K562 (cell line): ENCODE data around the gene SPRTN. TPM values are rescaled to one million over a fixed set of nuclear protein-coding genes. Genes with fewer than 3 reads are reported as not detected.

Source experiments
- ATF1 ChIP-seq, 2 experiments: fragments of 450-650 bp in 1 of 2; IDR thresholded peaks; 2 replicates each; pipeline ENCODE4 v1.6.1; 2016; ENCODE audit warnings: missing compliant biosample characterization in 1 of 2, missing genetic modification characterization in 1 of 2
- ATF6 ChIP-seq: sonication (generic); formaldehyde crosslinking; IDR thresholded peaks from 2 replicates; pipeline ENCODE4 v1.4.0; 2020; ENCODE audit warnings: mild to moderate bottlenecking, missing genetic modification reagents
- CHD1 ChIP-seq: fragments of 200-600 bp; sonication (generic); IDR thresholded peaks from one replicate; pipeline ENCODE4 v1.6.1; 2012; ENCODE audit warnings: mild to moderate bottlenecking, moderate library complexity, low read length, inconsistent platforms
- E2F5 ChIP-seq: sonication (generic); formaldehyde crosslinking; IDR thresholded peaks from 2 replicates; pipeline ENCODE4 v1.8.0; 2022; ENCODE audit warnings: mild to moderate bottlenecking, missing genetic modification reagents
- HDAC1 ChIP-seq, 2 experiments: fragments of 450-650 bp; IDR thresholded peaks; 2 replicates each; pipeline ENCODE4 v1.6.1; 2016 to 2017; ENCODE audit warnings: inconsistent platforms in 1 of 2, mild to moderate bottlenecking in 1 of 2, moderate library complexity in 1 of 2
- L3MBTL2 ChIP-seq: fragments of 450-650 bp; IDR thresholded peaks from 2 replicates; pipeline ENCODE4 v1.6.1; 2016; ENCODE audit warnings: mild to moderate bottlenecking, moderate library complexity
- MAZ ChIP-seq, 2 experiments: fragments of 450-650 bp in 1 of 2; sonication (generic) in 1 of 2; formaldehyde crosslinking; IDR thresholded peaks in 1 of 2; conservative IDR thresholded peaks in 1 of 2; 2 replicates each; pipeline versions ENCODE4 v1.4.0 to v1.5.0; 2020; ENCODE audit warnings: mild to moderate bottlenecking in 1 of 2, missing genetic modification reagents in 1 of 2
- MYC ChIP-seq, 2 experiments: fragments of 250-450 bp in 1 of 2; sonication (Bioruptor Pico) in 1 of 2; IDR thresholded peaks; 2 replicates each; pipeline versions ENCODE4 v1.5.1 to v1.6.1; 2012 to 2021; ENCODE audit warnings: low read depth in 2 of 2, borderline replicate concordance in 1 of 2, improper control_type of control experiment in 1 of 2, low read length in 1 of 2, mild to moderate bottlenecking in 1 of 2, moderate library complexity in 1 of 2
- OTX1 ChIP-seq: fragments of 450-650 bp; formaldehyde crosslinking; IDR thresholded peaks from 2 replicates; pipeline ENCODE4 v1.4.0; 2022; ENCODE audit warnings: mild to moderate bottlenecking
- PHF20 ChIP-seq: fragments of 450-650 bp; IDR thresholded peaks from 2 replicates; pipeline ENCODE4 v1.6.1; 2018; ENCODE audit not compliant: partially characterized antibody
- RAD21 ChIP-seq, 2 experiments: fragments of 250-450 bp in 1 of 2; fragments of 450-650 bp in 1 of 2; sonication (Bioruptor Pico) in 1 of 2; formaldehyde crosslinking in 1 of 2; IDR thresholded peaks in 1 of 2; conservative IDR thresholded peaks in 1 of 2; 2 replicates each; pipeline versions ENCODE4 v1.4.0 to v1.8.0; 2020 to 2022; ENCODE audit warnings: mild to moderate bottlenecking in 2 of 2, moderate library complexity in 1 of 2
- RBFOX2 ChIP-seq: fragments of 200-400 bp; formaldehyde crosslinking; IDR thresholded peaks from 2 replicates; pipeline ENCODE4 v1.6.1; 2017; ENCODE audit warnings: low read depth, mild to moderate bottlenecking, low read length, moderate library complexity
- TCF3 ChIP-seq: sonication (generic); formaldehyde crosslinking; IDR thresholded peaks from 2 replicates; pipeline ENCODE4 v1.4.0; 2020; ENCODE audit warnings: mild to moderate bottlenecking, missing genetic modification reagents
- TFAP4 ChIP-seq: sonication (generic); formaldehyde crosslinking; IDR thresholded peaks from 2 replicates; pipeline ENCODE4 v1.8.0; 2022; ENCODE audit warnings: missing genetic modification reagents, mild to moderate bottlenecking, moderate library complexity, borderline replicate concordance
- YY1 ChIP-seq, 3 experiments: IDR thresholded peaks; 2 replicates each; pipeline ENCODE4 v1.6.1; 2011; ENCODE audit warnings: low read length in 2 of 3, mild to moderate bottlenecking in 2 of 3, moderate library complexity in 2 of 3, borderline replicate concordance in 1 of 3, control low read depth in 1 of 3, low read depth in 1 of 3; ENCODE audit not compliant: insufficient read depth in 3 of 3, insufficient replicate concordance in 2 of 3, control insufficient read depth in 1 of 3, insufficient read length in 1 of 3; ENCODE audit errors: extremely low read depth in 1 of 3
- ZKSCAN3 ChIP-seq: fragments of 250-450 bp; sonication (Bioruptor Pico); IDR thresholded peaks from 2 replicates; pipeline ENCODE4 v1.4.0; 2020
- ZNF408 ChIP-seq: fragments of 250-450 bp; sonication (Bioruptor Pico); IDR thresholded peaks from 2 replicates; pipeline ENCODE4 v1.4.0; 2020; ENCODE audit warnings: low read depth, mild to moderate bottlenecking, moderate library complexity
- ZNF431 ChIP-seq: sonication (generic); formaldehyde crosslinking; IDR thresholded peaks from 2 replicates; pipeline ENCODE4 v1.8.0; 2022; ENCODE audit warnings: mild to moderate bottlenecking, missing genetic modification reagents
- ZNF76 ChIP-seq: fragments of 250-450 bp; sonication (Bioruptor Pico); IDR thresholded peaks from 2 replicates; pipeline ENCODE4 v1.4.0; 2020; ENCODE audit warnings: mild to moderate bottlenecking, moderate library complexity, borderline replicate concordance
- polyA plus RNA-seq, 8 experiments: library from polyadenylated mRNA; depleted of rRNA in 4 of 8; stranded (reverse) in 5 of 8; unstranded in 3 of 8; fragments of >200 nt; fragmentation: Nextera tagmentation in 2 of 8; fragmentation: Illumina TruSeq in 1 of 8; extraction: Ambion mirVana in 2 of 8; extraction: Trizol in 1 of 8; gene quantifications; 2 replicates each; pipeline versions ENCODE4 v1.2.1 to v1.2.3, GENCODE V29; 2011 to 2014; ENCODE audit warnings: inconsistent platforms in 1 of 8, missing spikeins in 1 of 8
- total RNA-seq, 7 experiments: library from RNA; depleted of rRNA in 6 of 7; stranded (reverse); fragments of >200 nt in 6 of 7; fragmentation: Illumina TruSeq in 2 of 7; extraction: Trizol in 2 of 7; gene quantifications; 2 replicates each; pipeline versions ENCODE4 v1.2.1 to v1.2.3, GENCODE V29; 2011 to 2021; ENCODE audit warnings: low replicate concordance in 1 of 7

Gene SPRTN
- total and polyA plus RNA-seq, 9 of the 15 experiments (the other 6 are each of a cell fraction or from before 2014, with no cell fraction given) = 8.1 to 32.5 (median 21.2) TPM

GRCh38 chr1:231338270-231339128 is at the start of gene SPRTN (continued):
- peak; percentile 29; the same call in 1 of the 2 replicates for TF ChIP-seq ZNF76 (CRISPR knock-in tag)
- TF ChIP-seq MAZ (CRISPR knock-in tag; conservative IDR thresholded peaks at IDR 0.05 in 1 of 2, IDR thresholded peaks at IDR 0.05 in 1 of 2) = 0 out of 4 replicates have a peak, but pooled peaks of 1 of the 2 experiments have one; percentile 5
- 0 out of 2 replicates have a peak, but pooled peaks have one; percentile 25 for TF ChIP-seq E2F5 (CRISPR knock-in tag)
- peak in 1 of 2 experiments; percentile 83; a peak in 2 of 4 replicates for TF ChIP-seq HDAC1 (IDR thresholded peaks at IDR 0.05)
- TF ChIP-seq YY1 (IDR thresholded peaks at IDR 0.05; ENCODE audit: borderline replicate concordance in 1 of 3, control insufficient read depth in 1 of 3, extremely low read depth in 1 of 3, insufficient read depth in 3 of 3, insufficient read length in 1 of 3, insufficient replicate concordance in 2 of 3, low read depth in 1 of 3, low read length in 2 of 3) = peak in 1 of 3 experiments; percentile 14
- no peak for TF ChIP-seq ZKSCAN3 (CRISPR knock-in tag)
- no peak; the same call in 1 of the 2 replicates for TF ChIP-seq ZNF431 (CRISPR knock-in tag)
- peak; percentile 86 for TF ChIP-seq RBFOX2
- TF ChIP-seq PHF20 = peak; percentile 35
- peak; percentile 58; the same call in 1 of the 2 replicates for TF ChIP-seq TFAP4 (CRISPR knock-in tag)
- 0 out of 2 replicates have a peak, but pooled peaks have one; percentile 44 for TF ChIP-seq TCF3 (CRISPR knock-in tag)
- TF ChIP-seq MYC (IDR thresholded peaks at IDR 0.05; ENCODE audit: low read depth, low read length) = no peak
- TF ChIP-seq MYC (CRISPR knock-in tag; IDR thresholded peaks at IDR 0.05; ENCODE audit: borderline replicate concordance, low read depth) = 0 out of 2 replicates have a peak, but pooled peaks have one; percentile 31
- TF ChIP-seq ZNF408 = no peak
- peak; percentile 32 for TF ChIP-seq CHD1
- TF ChIP-seq RAD21 (CRISPR knock-in tag; conservative IDR thresholded peaks at IDR 0.05 in 1 of 2, IDR thresholded peaks at IDR 0.05 in 1 of 2) = 0 out of 4 replicates have a peak, but pooled peaks of 1 of the 2 experiments have one; percentile 10
- TF ChIP-seq OTX1 (CRISPR knock-in tag) = peak; percentile 53; the same call in 1 of the 2 replicates
- 0 out of 2 replicates have a peak, but pooled peaks have one; percentile 97 for TF ChIP-seq ATF6 (CRISPR knock-in tag)
- no peak for TF ChIP-seq ATF1 (CRISPR knock-in tag; IDR thresholded peaks at IDR 0.05)
- TF ChIP-seq ATF1 (tag; IDR thresholded peaks at IDR 0.05) = peak; percentile 76
- peak; percentile 62 for TF ChIP-seq L3MBTL2
